SU-DHL-6 (cell line): ENCODE data around the gene ATP10A.

Experiments
- H2AFZ ChIP-seq: fragments of 200-600 bp; sonication (generic); 2 replicates; pipeline ENCODE4 v1.6.1; 2014; ENCODE audit warnings: low read depth, mild to moderate bottlenecking, moderate library complexity, mixed read lengths, antibody characterized with exemption, low read length; ENCODE audit not compliant: severe bottlenecking
- H3F3A ChIP-seq: fragments of 200-600 bp; shearing (Covaris generic); 2 replicates; pipeline ENCODE4 v1.6.0; 2016; ENCODE audit warnings: antibody characterized with exemption, mild to moderate bottlenecking; ENCODE audit not compliant: insufficient read depth
- H3K27ac ChIP-seq: fragments of 200-600 bp; sonication (generic); 2 replicates; pipeline ENCODE4 v1.5.1; 2016; ENCODE audit warnings: low read depth, mild to moderate bottlenecking, low read length, moderate library complexity, mixed read lengths
- H3K27me3 ChIP-seq: fragments of 200-600 bp; sonication (generic), shearing (Covaris generic); 2 replicates; pipeline ENCODE4 v1.6.0; 2014; ENCODE audit warnings: mild to moderate bottlenecking, low read length
- H3K36me3 ChIP-seq: fragments of 200-600 bp; sonication (generic); 2 replicates; pipeline ENCODE4 v1.6.1; 2014; ENCODE audit warnings: mild to moderate bottlenecking, low read length, mixed read lengths
- H3K4me2 ChIP-seq: fragments of 300-600, 200-600 bp; shearing (Covaris generic), sonication (generic); 2 replicates; pipeline ENCODE4 v1.6.0; 2014; ENCODE audit warnings: low read length, low read depth, mild to moderate bottlenecking; ENCODE audit not compliant: poor library complexity, severe bottlenecking
- H3K4me3 ChIP-seq: fragments of 200-600 bp; sonication (generic); 2 replicates; pipeline ENCODE4 v1.5.1; 2014; ENCODE audit warnings: antibody characterized with exemption, low read length, mild to moderate bottlenecking, mixed read lengths; ENCODE audit not compliant: insufficient read depth, poor library complexity, severe bottlenecking
- H3K79me2 ChIP-seq: fragments of 200-600 bp; sonication (generic); 2 replicates; pipeline ENCODE4 v1.6.1; 2014; ENCODE audit warnings: mild to moderate bottlenecking, low read length, moderate library complexity; ENCODE audit not compliant: insufficient read depth
- H3K9ac ChIP-seq: fragments of 200-600 bp; sonication (generic); 2 replicates; pipeline ENCODE4 v1.7.0; 2014; ENCODE audit warnings: mild to moderate bottlenecking, low read length
- H3K9me2 ChIP-seq: fragments of 200-600 bp; sonication (generic); replicated peaks from 2 replicates; pipeline ENCODE4 v1.6.1; 2014; ENCODE audit warnings: low read length; ENCODE audit not compliant: insufficient read depth
- H3K9me3 ChIP-seq: fragments of 200-600 bp; sonication (generic); 2 replicates; pipeline ENCODE4 v1.6.1; 2014; ENCODE audit warnings: low read length, mixed read lengths; ENCODE audit not compliant: insufficient read depth
- H4K20me1 ChIP-seq: fragments of 200-600 bp; sonication (generic); 2 replicates; pipeline ENCODE4 v1.6.1; 2014; ENCODE audit warnings: low read depth, mild to moderate bottlenecking, antibody characterized with exemption, low read length, moderate library complexity, mixed read lengths
- CTCF ChIP-seq: fragments of 200-600 bp; sonication (generic); IDR thresholded peaks from one replicate; pipeline ENCODE4 v1.5.1; 2017; ENCODE audit warnings: antibody characterized with exemption, mild to moderate bottlenecking, low read length, moderate library complexity; ENCODE audit not compliant: insufficient read depth, poor library complexity, severe bottlenecking
- EZH2phosphoT487 ChIP-seq: fragments of 200-600 bp; sonication (generic), shearing (Covaris generic); conservative IDR thresholded peaks from 2 replicates; pipeline ENCODE4 v1.6.1; 2018; ENCODE audit warnings: mild to moderate bottlenecking, antibody characterized with exemption, low read length, moderate library complexity, mixed read lengths

Gene ATP10A

GRCh38 chr15:25673972-25674371 is 189.2 kb downstream of the ATP10A start:
- Histone ChIP-seq H3K79me2 (no peaks in the 10 kb centered on the region), H3K27me3 (no peaks in the 10 kb centered on the region), H3K27ac (no peak overlapping the region), H3K4me2 (no peak overlapping the region), H4K20me1 (no peaks in the 10 kb centered on the region), H2AFZ (no peak overlapping the region), H3K9ac (no peak overlapping the region), H3K4me3 (no peak overlapping the region), H3F3A (no peaks in the 10 kb centered on the region), H3K9me2 (no peaks in the 10 kb centered on the region), H3K9me3 (no peaks in the 10 kb centered on the region), H3K36me3 (no peaks in the 10 kb centered on the region)
- TF ChIP-seq EZH2phosphoT487 (no peak), CTCF (no peak)

- no peak overlapping the region for H3K4me2 ChIP-seq
- H2AFZ ChIP-seq, result no peak overlapping the region
- no peaks in the 10 kb centered on the region for H3K9me2 ChIP-seq
- no peaks in the 10 kb centered on the region for H4K20me1 ChIP-seq
- no peak for TF ChIP-seq CTCF
- no peak for TF ChIP-seq EZH2phosphoT487
- H3K27ac ChIP-seq, result no peak overlapping the region
- no peak overlapping the region for H3K9ac ChIP-seq
- no peaks in the 10 kb centered on the region for H3K9me3 ChIP-seq
- no peaks in the 10 kb centered on the region for H3F3A ChIP-seq
- H3K27me3 ChIP-seq, result no peaks in the 10 kb centered on the region
- no peaks in the 10 kb centered on the region for H3K79me2 ChIP-seq
- H3K4me3 ChIP-seq, result no peak overlapping the region
- no peaks in the 10 kb centered on the region for H3K36me3 ChIP-seq
Measured at GRCh38 chr15:25673351-25673750, 189.8 kb downstream of the ATP10A start.

GRCh38 chr15:25671132-25671531 is 192.0 kb downstream of the ATP10A start:
- Histone ChIP-seq H3K36me3 (no peaks in the 10 kb centered on the region), H3K27ac (no peak overlapping the region), H3F3A (no peaks in the 10 kb centered on the region), H3K9ac (no peak overlapping the region), H3K27me3 (no peaks in the 10 kb centered on the region), H3K4me2 (no peak overlapping the region), H3K9me2 (no peaks in the 10 kb centered on the region), H3K4me3 (no peak overlapping the region), H2AFZ (no peak overlapping the region), H3K9me3 (no peaks in the 10 kb centered on the region), H4K20me1 (no peaks in the 10 kb centered on the region), H3K79me2 (no peaks in the 10 kb centered on the region)
- TF ChIP-seq EZH2phosphoT487 (no peak), CTCF (no peak)
